Stimulated activated memory B cell treated with anti-CD40 and anti-IgM and Interleukin-4, amounts not matched to agents 10 μg/mL and 1 μg/mL and 100 μg/mL, for 72 hours (primary cell): ENCODE results near the gene DMRTB1.

ENCODE experiments used
- ATAC-seq: fragments of 150-1000 bp; cut with Tn5 transposase; 2 replicates; pipeline ENCODE4 v1.10.0; 2021
- H3K27ac Mint-ChIP-seq: one replicate; pipeline ENCODE4 v1.8.0; 2022; ENCODE audit warnings: mild to moderate bottlenecking, mixed read lengths
- H3K27me3 Mint-ChIP-seq: one replicate; pipeline ENCODE4 v1.8.0; 2022; ENCODE audit warnings: mixed read lengths
- H3K36me3 Mint-ChIP-seq: one replicate; pipeline ENCODE4 v1.8.0; 2022; ENCODE audit warnings: mixed read lengths
- H3K4me1 Mint-ChIP-seq: one replicate; pipeline ENCODE4 v1.8.0; 2022; ENCODE audit warnings: mixed read lengths
- H3K4me3 Mint-ChIP-seq: one replicate; pipeline ENCODE4 v1.8.0; 2022; ENCODE audit warnings: mild to moderate bottlenecking, moderate library complexity, mixed read lengths
- H3K9me3 Mint-ChIP-seq: one replicate; pipeline ENCODE4 v1.8.0; 2022; ENCODE audit warnings: mixed read lengths

Gene DMRTB1

DNA sequence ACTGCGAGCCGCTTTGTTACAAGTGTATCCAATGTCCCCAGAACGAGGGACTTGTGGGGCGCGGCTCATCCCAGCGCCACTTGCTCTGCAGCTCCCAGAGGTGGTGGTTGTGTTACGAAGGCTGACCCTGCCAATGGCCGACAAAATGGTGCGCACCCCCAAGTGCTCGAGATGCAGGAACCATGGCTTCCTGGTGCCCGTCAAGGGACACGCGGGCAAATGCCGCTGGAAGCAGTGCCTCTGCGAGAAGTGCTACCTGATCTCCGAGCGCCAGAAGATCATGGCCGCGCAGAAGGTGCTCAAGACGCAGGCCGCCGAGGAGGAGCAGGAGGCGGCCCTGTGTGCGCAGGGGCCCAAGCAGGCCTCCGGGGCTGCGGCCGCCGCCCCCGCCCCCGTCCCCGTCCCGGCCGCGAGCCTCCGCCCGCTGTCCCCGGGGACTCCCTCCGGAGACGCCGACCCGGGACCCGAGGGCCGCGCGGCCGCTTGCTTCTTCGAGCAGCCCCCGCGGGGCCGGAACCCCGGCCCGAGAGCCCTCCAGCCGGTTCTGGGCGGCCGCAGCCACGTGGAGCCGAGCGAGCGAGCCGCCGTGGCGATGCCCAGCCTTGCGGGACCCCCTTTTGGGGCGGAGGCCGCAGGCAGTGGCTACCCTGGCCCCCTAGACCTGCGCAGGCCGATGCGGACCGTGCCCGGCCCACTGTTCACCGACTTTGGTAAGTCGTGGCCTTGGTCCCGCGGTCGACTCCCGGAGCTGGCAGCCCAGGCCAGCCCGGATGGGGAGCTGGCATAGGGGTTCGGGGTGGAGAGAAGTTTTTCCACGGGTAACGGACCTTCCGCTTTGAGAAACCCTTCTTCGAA lies at the start of gene DMRTB1:
Gene DMRTB1 (plus strand): TSS at position 79 of the 855 bp plus-strand sequence. CDS start 55 bp downstream, at position 134.
- no peak within 1 kb of the TSS for H3K27ac Mint-ChIP-seq
- peak; percentile 34 for ATAC-seq
- no peaks in the 10 kb centered on the region for H3K36me3 Mint-ChIP-seq
- H3K4me1 Mint-ChIP-seq, result no peaks in the 10 kb centered on the region
- H3K4me3 Mint-ChIP-seq, result no peak within 1 kb of the TSS
- no peaks in the 10 kb centered on the region for H3K9me3 Mint-ChIP-seq
- H3K27me3 Mint-ChIP-seq, result no peaks in the 10 kb centered on the region

DNA sequence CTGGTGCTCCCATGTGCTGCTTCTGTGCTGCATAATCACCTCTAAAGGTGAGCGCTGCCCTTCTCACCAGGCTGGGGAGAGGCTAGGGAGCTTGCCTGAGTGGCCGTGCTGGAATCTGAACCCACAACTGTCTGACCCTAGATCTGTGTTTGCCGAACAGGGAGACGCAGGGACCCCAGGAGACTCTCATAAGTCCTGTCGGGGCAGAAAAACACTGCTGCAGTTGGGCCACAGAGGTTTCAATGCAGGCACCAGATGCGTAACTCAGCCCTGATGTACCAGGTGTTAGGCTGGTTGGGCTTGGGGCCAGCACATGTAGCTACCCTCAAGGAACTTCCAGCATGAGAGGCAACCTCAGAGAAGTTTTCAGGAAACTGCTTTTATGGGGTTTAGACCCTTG lies 49.5 kb upstream of the DMRTB1 start:
- peaks cover 46% of the 10 kb centered on the region for H3K27me3 Mint-ChIP-seq
- H3K36me3 Mint-ChIP-seq, result no peaks in the 10 kb centered on the region
- peak; percentile 4 for ATAC-seq
- no peak overlapping the region for H3K4me3 Mint-ChIP-seq
- H3K27ac Mint-ChIP-seq, result peak overlapping the region; percentile 54
- no peaks in the 10 kb centered on the region for H3K9me3 Mint-ChIP-seq
- H3K4me1 Mint-ChIP-seq, result peaks cover 13% of the 10 kb centered on the region

DNA sequence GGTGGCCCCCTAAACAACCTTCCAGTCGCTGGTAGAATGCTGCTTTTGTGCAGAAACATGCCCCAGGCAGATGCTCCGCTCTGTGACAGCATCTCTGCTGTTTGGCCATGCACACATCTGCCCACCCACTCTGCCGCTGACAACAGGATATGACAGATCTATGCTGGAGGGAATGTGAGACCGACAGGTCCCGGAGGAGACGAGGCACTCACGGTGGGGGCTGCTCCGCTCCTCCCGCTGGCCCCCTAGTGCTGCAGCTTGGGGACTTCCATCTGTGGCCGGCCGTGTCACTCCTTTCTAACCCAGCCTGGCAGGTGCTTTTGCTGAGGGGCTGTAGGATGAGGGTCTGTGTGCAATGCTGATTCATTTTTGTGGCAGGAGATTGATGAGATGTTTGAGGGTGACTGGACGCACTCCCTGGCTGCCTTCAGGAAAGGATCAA lies 49.1 kb upstream of the DMRTB1 start:
- Mint-ChIP-seq H3K36me3 (no peaks in the 10 kb centered on the region), H3K4me3 (no peak overlapping the region), H3K27me3 (peaks cover 48% of the 10 kb centered on the region), H3K27ac (peak overlapping the region; percentile 54), H3K4me1 (peaks cover 13% of the 10 kb centered on the region), H3K9me3 (no peaks in the 10 kb centered on the region)
- peak; percentile 68 for ATAC-seq

GRCh38 chr1:53410701-53411100 lies 48.5 kb upstream of the DMRTB1 start:
- Mint-ChIP-seq H3K9me3 (no peaks in the 10 kb centered on the region), H3K4me1 (peaks cover 13% of the 10 kb centered on the region), H3K4me3 (no peak overlapping the region), H3K36me3 (no peaks in the 10 kb centered on the region), H3K27ac (no peak overlapping the region), H3K27me3 (peaks cover 48% of the 10 kb centered on the region)
- ATAC-seq, result no peak

GRCh38 chr1:53411541-53412152 lies 47.6 kb upstream of the DMRTB1 start:
- Mint-ChIP-seq H3K27ac (peak overlapping the region; percentile 38), H3K4me1 (peaks cover 13% of the 10 kb centered on the region), H3K27me3 (peaks cover 45% of the 10 kb centered on the region), H3K9me3 (no peaks in the 10 kb centered on the region), H3K36me3 (no peaks in the 10 kb centered on the region), H3K4me3 (no peak overlapping the region)
- ATAC-seq, result no peak

GRCh38 chr1:53412285-53413174 lies 46.7 kb upstream of the DMRTB1 start:
- H3K9me3 Mint-ChIP-seq, result no peaks in the 10 kb centered on the region
- H3K4me3 Mint-ChIP-seq, result no peak overlapping the region
- peaks cover 13% of the 10 kb centered on the region for H3K4me1 Mint-ChIP-seq
- H3K27me3 Mint-ChIP-seq, result peaks cover 45% of the 10 kb centered on the region
- H3K36me3 Mint-ChIP-seq, result no peaks in the 10 kb centered on the region
- ATAC-seq, result no peak
- no peak overlapping the region for H3K27ac Mint-ChIP-seq

DNA sequence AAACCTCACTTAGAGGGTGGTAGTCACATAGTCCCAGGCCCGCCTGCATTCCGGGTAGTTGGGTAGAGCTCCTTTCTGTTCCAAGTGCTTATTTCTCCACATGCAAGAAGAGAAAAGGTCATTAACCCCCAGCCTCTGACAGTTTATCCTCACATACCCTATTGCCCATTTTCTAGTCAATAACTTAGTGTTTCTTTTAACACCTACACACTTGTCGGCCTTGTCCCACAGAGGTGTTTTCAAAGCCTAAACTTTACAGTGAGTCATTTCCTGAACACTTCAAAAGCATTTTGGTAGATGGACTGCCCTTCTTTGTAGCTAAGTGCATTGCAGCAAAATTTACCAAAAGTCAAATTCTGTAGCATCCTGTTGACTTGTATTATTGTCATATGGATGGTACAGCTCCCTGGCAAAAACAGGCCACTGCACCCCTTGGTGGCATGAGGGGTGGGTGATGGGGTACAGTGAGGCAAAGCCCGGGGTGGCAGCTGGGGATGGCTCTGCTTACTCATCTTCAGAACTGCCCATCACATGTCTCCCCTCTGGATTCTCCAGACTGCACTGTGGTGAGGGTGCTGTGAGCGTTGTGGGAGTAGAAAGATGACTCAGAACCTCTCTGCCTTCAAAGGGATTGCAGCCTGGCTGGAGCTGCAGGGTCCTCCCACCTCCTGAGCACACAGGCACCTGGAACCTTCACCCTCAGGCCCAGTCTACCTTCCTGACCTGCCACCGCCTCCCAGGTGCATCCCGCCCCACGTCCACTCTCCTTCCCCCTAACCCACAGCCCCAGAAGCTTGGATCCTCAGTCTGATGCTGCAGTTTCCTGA lies 45.8 kb upstream of the DMRTB1 start:
- Mint-ChIP-seq H3K9me3 (no peaks in the 10 kb centered on the region), H3K27me3 (peaks cover 45% of the 10 kb centered on the region), H3K4me3 (no peak overlapping the region), H3K27ac (peak overlapping the region; percentile 14), H3K4me1 (peaks cover 13% of the 10 kb centered on the region), H3K36me3 (no peaks in the 10 kb centered on the region)
- peak; percentile 73 for ATAC-seq

GRCh38 chr1:53414632-53415031 lies 44.6 kb upstream of the DMRTB1 start:
- no peaks in the 10 kb centered on the region for H3K9me3 Mint-ChIP-seq
- no peak for ATAC-seq
- H3K27ac Mint-ChIP-seq, result no peak overlapping the region
- H3K4me1 Mint-ChIP-seq, result peaks cover 9% of the 10 kb centered on the region
- H3K4me3 Mint-ChIP-seq, result no peak overlapping the region
- H3K36me3 Mint-ChIP-seq, result no peaks in the 10 kb centered on the region
- peaks cover 48% of the 10 kb centered on the region for H3K27me3 Mint-ChIP-seq

DNA sequence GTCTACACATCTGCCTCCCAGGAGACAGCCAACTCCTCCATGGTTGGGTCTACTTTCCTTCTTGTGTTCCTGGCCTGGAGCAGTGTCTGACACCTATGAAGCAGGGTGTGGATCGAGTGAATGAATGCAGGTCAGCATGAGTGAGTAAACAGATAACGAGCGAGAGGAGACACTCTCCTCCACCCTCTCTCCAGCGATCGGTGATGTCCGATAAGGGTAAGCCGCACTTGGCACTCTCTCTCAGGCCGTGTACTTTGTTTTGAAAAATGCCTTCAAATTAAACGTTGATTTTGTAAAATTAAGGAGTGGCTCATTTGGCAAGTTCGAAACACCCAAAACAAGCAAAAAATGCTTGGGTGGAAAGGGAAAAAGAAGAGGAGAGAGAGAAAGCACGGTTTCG lies 43.8 kb upstream of the DMRTB1 start:
- H3K4me1 Mint-ChIP-seq, result peaks cover under 1% of the 10 kb centered on the region
- peaks cover 40% of the 10 kb centered on the region for H3K27me3 Mint-ChIP-seq
- H3K36me3 Mint-ChIP-seq, result no peaks in the 10 kb centered on the region
- H3K27ac Mint-ChIP-seq, result no peak overlapping the region
- H3K4me3 Mint-ChIP-seq, result no peak overlapping the region
- H3K9me3 Mint-ChIP-seq, result no peaks in the 10 kb centered on the region
- no peak for ATAC-seq

GRCh38 chr1:53416269-53416813 lies 42.9 kb upstream of the DMRTB1 start:
- no peaks in the 10 kb centered on the region for H3K4me1 Mint-ChIP-seq
- no peaks in the 10 kb centered on the region for H3K36me3 Mint-ChIP-seq
- peaks cover 44% of the 10 kb centered on the region for H3K27me3 Mint-ChIP-seq
- peaks cover 2% of the 10 kb centered on the region for H3K9me3 Mint-ChIP-seq
- no peak for ATAC-seq
- no peak overlapping the region for H3K27ac Mint-ChIP-seq
- H3K4me3 Mint-ChIP-seq, result no peak overlapping the region

DNA sequence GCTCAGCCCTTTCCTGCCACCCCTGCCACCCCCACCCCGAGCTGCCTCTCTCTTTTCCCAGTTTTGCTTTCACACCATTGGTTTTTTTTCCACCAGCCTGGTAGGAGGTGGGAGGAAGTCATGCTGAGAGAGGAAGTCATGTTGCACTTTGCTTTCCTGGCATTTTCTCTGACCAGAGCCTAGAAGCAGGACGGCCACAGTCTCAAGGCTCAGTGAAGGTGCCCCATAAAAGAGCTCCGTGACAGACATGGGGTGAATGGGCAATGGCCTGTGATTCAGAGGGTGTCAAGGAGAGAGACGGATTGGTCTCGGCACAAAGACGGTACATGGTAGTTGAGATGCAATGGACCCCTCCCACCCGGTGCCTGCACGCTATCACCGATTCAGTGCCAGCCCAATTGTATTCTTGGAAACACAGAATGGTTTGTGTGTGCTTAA lies 42.1 kb upstream of the DMRTB1 start:
- Mint-ChIP-seq H3K27me3 (peaks cover 51% of the 10 kb centered on the region), H3K4me1 (no peaks in the 10 kb centered on the region), H3K36me3 (no peaks in the 10 kb centered on the region), H3K27ac (no peak overlapping the region), H3K4me3 (no peak overlapping the region), H3K9me3 (peaks cover 6% of the 10 kb centered on the region)
- no peak for ATAC-seq

DNA sequence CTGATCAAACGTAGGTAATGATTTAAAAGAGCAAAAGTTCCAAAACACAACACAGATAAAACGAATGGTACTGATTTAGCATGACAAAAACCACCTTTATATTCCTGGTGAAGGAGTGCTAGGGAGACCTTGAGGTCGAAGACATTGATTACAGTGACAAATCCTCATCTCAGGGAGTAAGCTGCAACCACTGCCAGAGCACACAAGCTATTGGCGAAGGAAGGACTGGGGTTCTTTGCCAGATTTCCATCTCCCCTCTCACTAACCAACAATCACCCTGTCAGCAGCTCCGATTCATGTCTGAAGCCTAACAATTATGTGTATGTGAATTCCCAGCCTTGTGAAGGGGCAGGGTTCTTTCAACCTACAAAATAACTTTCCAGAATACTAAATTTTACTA lies 40.2 kb upstream of the DMRTB1 start:
- H3K27ac Mint-ChIP-seq, result no peak overlapping the region
- H3K4me3 Mint-ChIP-seq, result no peak overlapping the region
- H3K9me3 Mint-ChIP-seq, result peaks cover 6% of the 10 kb centered on the region
- H3K4me1 Mint-ChIP-seq, result no peaks in the 10 kb centered on the region
- ATAC-seq, result no peak
- H3K27me3 Mint-ChIP-seq, result peaks cover 50% of the 10 kb centered on the region
- H3K36me3 Mint-ChIP-seq, result no peaks in the 10 kb centered on the region

GRCh38 chr1:53420341-53420740 lies 38.9 kb upstream of the DMRTB1 start:
- H3K4me1 Mint-ChIP-seq, result no peaks in the 10 kb centered on the region
- peaks cover 6% of the 10 kb centered on the region for H3K9me3 Mint-ChIP-seq
- no peak overlapping the region for H3K27ac Mint-ChIP-seq
- H3K27me3 Mint-ChIP-seq, result peaks cover 52% of the 10 kb centered on the region
- no peak overlapping the region for H3K4me3 Mint-ChIP-seq
- H3K36me3 Mint-ChIP-seq, result no peaks in the 10 kb centered on the region
- no peak for ATAC-seq

- Mint-ChIP-seq H3K4me1 (no peaks in the 10 kb centered on the region), H3K4me3 (no peak overlapping the region), H3K9me3 (peaks cover 6% of the 10 kb centered on the region), H3K27ac (no peak overlapping the region), H3K36me3 (no peaks in the 10 kb centered on the region), H3K27me3 (peaks cover 60% of the 10 kb centered on the region)
- ATAC-seq, result no peak
Observed at GRCh38 chr1:53421208-53421607, 38.0 kb upstream of the DMRTB1 start.
